GM13977 (cell line): Measurements from ENCODE around the gene DOCK8.

ENCODE experiments used
- DNase-seq: peaks from one replicate; pipeline ENCODE4 v3.0.0; 2012; ENCODE audit warnings: low spot score
- in situ Hi-C: fragments of 300-500 bp; cut with MboI; formaldehyde crosslinking; loops from one replicate; pipeline ENCODE4 v1.12.0; 2022; ENCODE audit warnings: low sequenced_read_pairs, low pct_unique_long_range_greater_than_20kb, mixed read lengths, inconsistent platforms; ENCODE audit not compliant: unreplicated experiment
- TF ChIP-seq, protein P1 (sequence below): IDR thresholded peaks from 2 replicates; pipeline ENCODE4 v1.5.1; 2012; ENCODE audit warnings: mild to moderate bottlenecking, control low read depth; ENCODE audit not compliant: insufficient read depth; ENCODE audit errors: extremely low read depth, missing control alignments

DOCK8 gene

GRCh38 chr9:219670-220365, 5.2 kb downstream of the DOCK8 start:
- in situ Hi-C loops: loop anchor here (10.0 kb wide), 1 partner anchor 55 kb away; no protein-coding TSS in a partner anchor
- TF ChIP-seq, protein P1, sequence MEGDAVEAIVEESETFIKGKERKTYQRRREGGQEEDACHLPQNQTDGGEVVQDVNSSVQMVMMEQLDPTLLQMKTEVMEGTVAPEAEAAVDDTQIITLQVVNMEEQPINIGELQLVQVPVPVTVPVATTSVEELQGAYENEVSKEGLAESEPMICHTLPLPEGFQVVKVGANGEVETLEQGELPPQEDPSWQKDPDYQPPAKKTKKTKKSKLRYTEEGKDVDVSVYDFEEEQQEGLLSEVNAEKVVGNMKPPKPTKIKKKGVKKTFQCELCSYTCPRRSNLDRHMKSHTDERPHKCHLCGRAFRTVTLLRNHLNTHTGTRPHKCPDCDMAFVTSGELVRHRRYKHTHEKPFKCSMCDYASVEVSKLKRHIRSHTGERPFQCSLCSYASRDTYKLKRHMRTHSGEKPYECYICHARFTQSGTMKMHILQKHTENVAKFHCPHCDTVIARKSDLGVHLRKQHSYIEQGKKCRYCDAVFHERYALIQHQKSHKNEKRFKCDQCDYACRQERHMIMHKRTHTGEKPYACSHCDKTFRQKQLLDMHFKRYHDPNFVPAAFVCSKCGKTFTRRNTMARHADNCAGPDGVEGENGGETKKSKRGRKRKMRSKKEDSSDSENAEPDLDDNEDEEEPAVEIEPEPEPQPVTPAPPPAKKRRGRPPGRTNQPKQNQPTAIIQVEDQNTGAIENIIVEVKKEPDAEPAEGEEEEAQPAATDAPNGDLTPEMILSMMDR: no peak
- no peak for DNase-seq

GRCh38 chr9:221989-222776, 7.5 kb downstream of the DOCK8 start:
- in situ Hi-C loops: no loop called here
- DNase-seq: no peak
- TF ChIP-seq, protein P1: no peak

DNA sequence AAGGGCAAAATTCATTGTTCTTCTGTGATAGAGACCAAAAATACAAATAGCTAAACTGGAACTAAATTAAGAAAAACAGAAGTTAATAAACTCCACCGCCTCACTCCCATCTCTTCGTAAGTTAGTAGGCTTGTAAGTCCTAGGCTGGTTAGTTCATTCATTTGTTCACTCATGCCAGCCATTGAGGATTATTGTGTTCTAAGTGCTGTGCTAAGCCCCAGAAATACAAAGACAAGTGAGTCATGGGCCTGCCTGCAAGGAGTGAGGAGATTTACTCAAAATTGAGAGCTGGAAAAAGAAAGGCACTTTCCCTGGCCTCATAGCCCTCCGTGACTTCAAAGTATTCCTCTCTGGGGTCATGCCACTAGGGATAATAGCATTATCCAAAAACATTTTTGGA, 8.5 kb downstream of the DOCK8 start:
- no peak for DNase-seq
- in situ Hi-C loops: no loop called here

GRCh38 chr9:224026-224425, 9.4 kb downstream of the DOCK8 start:
- TF ChIP-seq, protein P1: no peak
- in situ Hi-C loops: no loop called here
- DNase-seq: no peak

More for the DNA sequence above, 8.5 kb downstream of the DOCK8 start:
- TF ChIP-seq, protein P1: no peak

- in situ Hi-C loops: no loop called here
Observed at GRCh38 chr9:224582-225520, 10.2 kb downstream of the DOCK8 start.

More at GRCh38 chr9:224582-225520, 10.2 kb downstream of the DOCK8 start:
- no peak for DNase-seq
- TF ChIP-seq, protein P1: no peak
